ENCODE measurements around the gene TMEM14C. TPM values are rescaled to one million over a fixed set of nuclear protein-coding genes. Genes with fewer than 3 reads are reported as not detected.
"Not testable (repeated sequence)": the region's sequence is repeated elsewhere in the genome, so short reads cannot be mapped to it uniquely, and the experiment has no call there.

TMEM14C gene
- total RNA-seq, 1 donor from 2014 or later = 128 TPM

- DNase-seq = peak; percentile 78
- intact Hi-C loops (cut with micrococcal nuclease) = no loop called here
These were observed 2.5 kb upstream of the TMEM14C start for GRCh38 chr6:10720265-10720959.

DNA sequence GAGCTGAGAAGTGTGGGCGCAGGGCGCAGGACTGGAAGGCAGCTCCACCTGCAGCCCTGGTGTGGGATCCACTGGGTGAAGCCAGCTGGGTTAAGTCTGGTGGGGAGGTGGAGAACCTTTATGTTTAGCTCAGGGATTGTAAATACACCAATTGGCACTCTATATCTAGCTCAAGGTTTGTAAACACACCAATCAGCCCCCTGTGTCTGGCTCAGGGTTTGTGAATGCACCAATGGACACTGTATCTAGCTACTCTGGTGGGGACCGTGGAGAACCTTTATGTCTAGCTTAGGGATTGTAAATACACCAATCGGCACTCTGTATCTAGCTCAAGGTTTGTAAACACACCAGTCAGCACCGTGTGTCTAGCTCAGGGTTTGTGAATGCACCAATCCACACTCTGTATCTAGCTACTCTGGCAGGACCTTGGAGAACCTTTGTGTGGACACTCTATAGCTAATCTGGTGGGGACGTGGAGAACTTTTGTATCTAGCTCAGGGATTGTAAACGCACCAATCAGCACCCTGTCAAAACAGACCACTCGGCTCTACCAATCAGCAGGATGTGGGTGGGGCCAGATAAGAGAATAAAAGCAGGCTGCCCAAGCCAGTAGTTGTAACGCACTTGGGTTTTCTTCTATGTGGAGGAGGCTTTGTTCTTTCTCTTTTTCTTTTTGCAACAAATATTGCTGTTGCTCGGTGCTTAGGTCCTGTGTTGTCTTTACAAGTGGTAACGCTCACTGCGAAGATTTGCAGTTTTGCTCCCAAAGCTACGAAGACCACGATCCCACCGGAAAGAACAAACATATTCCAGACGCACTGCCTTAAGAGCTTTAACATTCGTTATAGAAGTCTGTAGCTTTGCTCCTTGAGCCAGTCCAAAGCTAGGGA is 1.7 kb upstream of the TMEM14C start:
- DNase-seq; intact Hi-C loops (cut with micrococcal nuclease); ATAC-seq: not testable (repeated sequence)

More at GRCh38 chr6:10720265-10720959, 2.5 kb upstream of the TMEM14C start:
- no peak for ATAC-seq

DNA sequence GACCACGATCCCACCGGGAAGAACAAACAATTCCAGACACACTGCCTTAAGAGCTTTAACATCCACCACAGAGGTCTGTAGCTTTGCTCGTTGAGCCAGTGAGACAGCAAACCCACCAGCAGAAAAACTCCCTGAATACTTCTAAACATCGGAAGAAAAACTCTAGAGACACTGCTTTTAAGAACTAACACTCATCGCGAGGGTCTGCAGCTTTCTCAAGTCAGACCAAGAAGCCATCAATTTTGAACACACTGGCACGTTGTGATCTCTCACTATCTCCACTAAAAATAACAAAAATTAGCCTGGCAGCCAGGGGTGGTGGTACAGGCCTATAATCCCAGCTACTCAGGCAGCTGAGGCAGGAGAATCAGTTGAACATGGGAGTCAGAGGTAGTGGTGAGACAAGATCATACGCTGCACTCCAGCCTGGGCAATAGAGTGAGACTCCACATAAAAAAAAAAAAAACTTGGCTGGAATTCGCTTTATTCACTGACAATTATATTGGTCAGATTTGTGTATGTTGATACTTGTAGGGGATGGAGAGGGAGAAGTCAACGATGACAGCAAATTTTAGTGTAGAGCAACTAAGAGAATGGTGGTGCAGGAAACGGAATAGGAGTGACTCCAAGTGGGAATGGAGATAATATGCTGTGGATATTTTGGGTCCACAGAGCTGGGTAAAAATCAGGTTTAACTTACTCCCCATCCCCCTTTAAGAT is 860 bp upstream of the TMEM14C start:
- DNase-seq = no peak
- no peak for ATAC-seq
- intact Hi-C loops (cut with micrococcal nuclease) = no loop called here

DNA sequence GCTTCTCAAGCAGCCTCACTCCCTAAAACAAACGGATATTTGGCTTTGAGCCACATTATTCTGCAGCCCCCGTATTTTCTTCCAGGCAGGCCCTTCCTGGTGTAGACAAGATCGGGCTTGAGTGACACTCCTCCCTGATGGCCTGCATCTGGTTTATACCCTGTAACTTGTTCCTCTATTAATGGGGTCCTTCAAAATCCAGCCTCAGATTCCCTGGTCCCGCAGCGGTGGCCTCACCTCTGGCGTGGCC is 375 bp upstream of the TMEM14C start:
- ATAC-seq (no peak), DNase-seq (no peak)
- intact Hi-C loops (cut with micrococcal nuclease) = no loop called here

GRCh38 chr6:10723567-10723881 is 654 bp downstream of the TMEM14C start:
- ATAC-seq = no peak
- DNase-seq = no peak
- intact Hi-C loops (cut with micrococcal nuclease) = no loop called here

GRCh38 chr6:10725044-10725443 is 2.2 kb downstream of the TMEM14C start:
- DNase-seq (no peak), ATAC-seq (no peak)
- intact Hi-C loops (cut with micrococcal nuclease) = no loop called here

- DNase-seq (no peak), ATAC-seq (no peak)
- intact Hi-C loops (cut with micrococcal nuclease) = no loop called here
These were observed 2.8 kb downstream of the TMEM14C start for GRCh38 chr6:10725716-10726115.

DNA sequence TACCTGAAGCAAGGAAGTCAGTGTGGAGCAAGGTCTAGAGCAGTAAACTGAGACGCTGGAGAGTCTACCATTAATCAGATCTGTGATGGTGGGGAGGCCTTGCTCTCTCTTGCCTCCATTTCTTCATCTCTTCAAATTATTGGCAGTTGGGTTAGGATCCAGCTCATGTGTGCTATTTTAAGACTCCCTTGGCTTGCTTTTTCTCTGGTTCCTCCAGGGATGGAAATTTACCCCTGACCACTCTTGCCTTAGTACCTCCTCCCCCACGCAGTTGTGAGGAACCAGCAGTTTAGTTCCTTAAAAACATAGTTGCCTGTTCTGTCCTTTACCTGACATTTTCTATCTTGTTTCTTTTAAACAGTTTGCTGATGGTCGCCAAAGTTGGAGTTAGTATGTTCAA is 7.4 kb downstream of the TMEM14C start:
- peak; percentile 51 for ATAC-seq

DNA sequence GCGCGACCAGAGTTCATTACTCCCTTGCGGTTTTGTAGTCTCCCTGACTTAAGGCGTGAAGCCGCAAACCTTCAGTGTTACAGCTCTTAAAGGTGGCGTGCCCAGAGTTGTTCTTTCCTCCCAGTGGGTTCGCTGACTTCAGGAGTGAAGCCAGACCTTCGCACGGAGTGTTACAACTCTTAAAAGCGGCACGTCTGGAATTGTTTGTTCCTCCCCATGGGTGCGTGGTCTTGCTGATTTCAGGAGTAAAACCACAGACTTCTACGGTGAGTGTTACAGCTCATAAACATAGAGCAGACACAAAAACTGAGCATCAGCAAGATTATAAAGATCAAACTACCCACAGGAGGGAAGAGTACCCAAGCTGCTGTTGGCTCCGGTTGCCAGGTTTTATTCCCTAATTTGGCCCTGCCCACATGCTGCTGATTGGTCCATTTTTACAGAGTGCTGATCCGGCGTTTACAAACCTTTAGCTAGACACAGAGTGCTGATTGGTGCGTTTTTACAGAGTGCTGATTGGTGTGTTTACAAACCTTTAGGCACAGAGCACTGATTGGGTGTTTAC is 10.4 kb downstream of the TMEM14C start:
- intact Hi-C loops (cut with micrococcal nuclease) = no loop called here
- no peak for ATAC-seq
- DNase-seq = no peak

More for the DNA sequence above, 7.4 kb downstream of the TMEM14C start:
- no peak for DNase-seq
- intact Hi-C loops (cut with micrococcal nuclease) = no loop called here

GRCh38 chr6:10733863-10734262 is 11.0 kb downstream of the TMEM14C start:
- intact Hi-C loops (cut with micrococcal nuclease) = no loop called here
- DNase-seq = no peak
- ATAC-seq = no peak

DNA sequence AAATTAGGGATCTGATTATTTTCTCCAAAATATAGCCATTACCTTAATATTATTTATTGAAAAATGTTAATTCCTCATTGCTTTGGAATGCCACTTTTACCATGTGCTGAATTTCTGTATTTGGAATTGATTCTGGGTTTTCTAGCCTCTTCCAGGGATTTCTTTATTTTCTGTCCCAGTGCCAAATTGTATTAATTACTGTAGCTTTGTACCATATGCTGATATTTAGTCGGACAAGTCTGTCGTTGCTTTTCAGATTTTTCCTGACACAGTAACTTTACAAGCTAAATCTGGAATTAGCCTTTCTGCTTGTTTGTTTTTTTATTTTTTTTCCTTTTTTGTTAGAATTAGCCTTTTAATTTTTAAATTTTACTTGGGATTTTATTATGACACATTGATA is 13.9 kb downstream of the TMEM14C start:
- ATAC-seq = no peak
- no peak for DNase-seq
- intact Hi-C loops (cut with micrococcal nuclease) = no loop called here

DNA sequence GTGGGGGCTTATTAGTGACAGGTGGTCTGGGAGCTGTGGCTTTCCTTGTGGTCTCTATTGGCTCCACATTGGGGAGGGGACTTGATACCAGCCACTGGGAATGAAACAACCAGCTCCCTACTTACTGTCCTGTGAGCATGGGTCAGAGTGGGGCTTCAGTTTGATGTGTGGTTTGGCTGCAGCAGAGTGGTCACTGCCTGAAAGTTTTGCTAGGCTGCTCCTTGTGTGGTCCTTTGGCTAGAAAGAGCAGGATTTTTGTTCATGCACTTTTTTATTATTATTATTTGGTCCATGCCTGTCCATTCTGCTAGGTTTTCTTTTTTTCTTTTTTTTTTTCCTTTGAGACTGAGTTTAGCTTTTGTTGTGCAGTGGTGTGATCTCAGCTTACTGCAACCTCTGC is 17.2 kb downstream of the TMEM14C start:
- no peak for DNase-seq
- intact Hi-C loops (cut with micrococcal nuclease) = no loop called here
- ATAC-seq = no peak

DNA sequence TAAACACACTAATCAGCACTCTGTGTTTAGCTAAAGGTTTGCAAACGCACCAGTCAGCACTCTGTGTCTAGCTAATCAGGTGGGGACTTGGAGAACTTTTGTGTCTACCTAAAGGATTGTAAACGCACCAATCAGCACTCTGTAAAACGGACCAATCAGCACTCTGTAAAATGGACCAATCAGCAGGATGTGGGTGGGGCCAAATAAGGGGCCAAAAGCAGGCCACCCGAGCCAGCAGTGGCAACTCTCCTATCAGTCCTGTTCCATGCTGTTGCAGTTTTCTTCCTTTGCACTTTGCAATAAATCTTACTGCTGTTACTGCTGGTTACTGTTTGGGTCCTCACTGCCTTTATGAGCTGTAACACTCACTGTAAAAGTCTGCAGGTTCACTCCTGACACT is 18.8 kb downstream of the TMEM14C start:
- ATAC-seq; DNase-seq; intact Hi-C loops (cut with micrococcal nuclease): not testable (repeated sequence)

DNA sequence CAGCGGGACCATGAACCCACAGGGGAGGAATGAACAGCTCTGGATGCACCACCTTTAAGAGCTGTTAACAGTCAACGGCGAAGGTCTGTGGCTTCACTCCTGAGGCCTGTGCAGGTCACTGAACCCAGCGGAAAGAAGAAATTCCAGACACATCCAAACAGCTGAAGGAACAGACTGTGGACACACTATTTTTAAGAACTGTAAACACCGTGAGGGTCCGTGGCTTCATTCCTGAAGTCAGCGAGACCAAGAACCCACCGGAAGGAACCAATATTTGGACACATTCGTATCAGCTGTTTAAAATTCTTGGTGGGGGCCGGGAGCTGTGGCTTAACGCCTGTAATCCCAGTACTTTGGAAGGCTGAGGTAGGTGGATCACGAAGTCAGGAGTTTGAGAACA is 19.4 kb downstream of the TMEM14C start:
- DNase-seq (no peak), ATAC-seq (no peak)
- intact Hi-C loops (cut with micrococcal nuclease) = no loop called here

DNA sequence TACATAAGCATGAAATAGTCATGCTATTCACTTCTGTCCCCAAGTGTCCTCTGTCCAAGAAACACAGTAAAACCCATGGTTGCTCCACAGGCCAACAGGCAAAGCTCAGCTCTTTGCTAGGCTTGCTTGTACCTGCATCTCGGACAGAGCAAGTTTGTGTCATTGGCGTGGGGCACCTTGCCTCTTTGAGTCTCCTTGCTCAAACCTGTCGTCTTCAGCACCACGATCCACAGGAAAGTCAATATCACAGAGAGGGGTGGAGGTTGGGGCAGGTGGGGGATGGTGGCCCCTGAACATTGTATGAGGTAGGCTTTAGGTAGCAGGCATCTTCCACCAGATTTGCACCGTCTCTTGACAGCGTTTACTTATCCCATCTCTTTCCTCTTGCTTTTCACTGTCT is 20.6 kb downstream of the TMEM14C start:
- no peak for DNase-seq
- ATAC-seq = no peak
- intact Hi-C loops (cut with micrococcal nuclease) = no loop called here

DNA sequence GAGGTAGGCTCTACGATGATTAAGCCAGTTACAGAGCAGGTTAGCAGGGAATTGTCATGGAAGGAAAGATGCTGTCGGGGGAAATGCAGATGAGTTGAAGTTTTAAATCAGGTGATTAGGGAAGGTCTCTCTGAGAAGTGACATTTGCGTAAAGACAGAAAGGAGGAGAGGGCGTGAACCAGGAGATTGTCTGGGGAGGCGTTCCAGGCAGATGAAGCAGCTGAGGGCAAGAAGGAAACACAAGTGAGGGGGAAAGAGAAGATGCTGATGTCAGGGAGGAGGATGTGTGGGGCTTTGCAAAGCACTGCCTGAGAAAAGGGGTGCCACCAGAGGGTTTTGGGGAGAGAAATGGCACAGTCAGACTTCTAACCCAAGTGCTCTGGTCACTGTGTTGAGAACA is 22.2 kb downstream of the TMEM14C start:
- intact Hi-C loops (cut with micrococcal nuclease) = no loop called here
- DNase-seq = no peak
- ATAC-seq = no peak

DNA sequence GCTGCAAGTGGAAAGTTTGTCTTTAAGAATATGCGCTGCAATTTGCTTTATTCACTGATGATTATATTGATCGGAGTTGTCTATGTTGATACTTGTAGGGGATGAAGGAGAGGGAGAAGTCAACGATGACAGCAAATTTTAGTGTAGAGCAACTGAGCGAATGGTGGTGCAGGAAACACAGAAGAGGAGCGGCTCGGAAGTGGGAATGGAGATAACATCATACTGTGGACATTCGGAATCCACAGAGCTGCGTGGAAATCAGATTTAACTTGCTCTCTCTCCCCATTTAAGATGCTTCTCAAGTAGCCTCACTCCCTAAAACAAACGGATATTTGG is 24.0 kb downstream of the TMEM14C start:
- DNase-seq = no peak
- no peak for ATAC-seq
- intact Hi-C loops (cut with micrococcal nuclease) = no loop called here

DNA sequence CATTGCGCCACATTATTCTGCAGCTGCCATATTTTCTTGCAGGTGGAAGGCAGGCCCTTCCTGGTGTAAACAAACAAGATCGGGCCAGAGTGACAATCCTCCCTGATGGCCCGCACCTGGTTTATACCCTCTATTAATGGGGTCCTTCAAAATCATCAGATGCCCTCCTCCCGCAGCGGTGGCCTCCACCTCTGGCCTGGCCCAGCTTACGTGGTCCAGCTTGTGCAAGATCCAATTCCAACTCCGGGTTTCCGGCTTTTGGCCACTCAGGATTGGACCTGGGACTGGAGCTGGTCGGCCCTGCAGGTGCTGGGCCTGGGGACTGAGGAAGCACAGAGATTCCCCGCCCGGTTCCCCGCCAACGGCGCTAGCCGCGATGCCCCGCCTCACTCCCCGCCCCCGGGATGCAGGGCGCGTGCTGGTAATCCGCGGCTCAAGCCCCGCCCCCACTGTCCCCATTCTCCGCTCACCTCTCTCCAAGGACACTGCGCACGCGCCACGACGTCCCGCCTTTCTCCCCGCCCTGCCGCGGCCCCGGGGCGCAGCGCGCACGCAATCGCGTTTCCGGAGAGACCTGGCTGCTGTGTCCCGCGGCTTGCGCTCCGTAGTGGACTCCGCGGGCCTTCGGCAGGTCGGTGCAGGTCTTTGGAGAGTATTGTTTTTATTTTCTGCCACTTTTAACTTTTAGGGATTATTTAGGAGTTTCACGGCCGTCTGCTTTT is 24.5 kb downstream of the TMEM14C start, which contains the start of gene TMEM14B:
TSS of gene TMEM14B (plus strand) at position 555 of the 722 bp plus-strand sequence. CDS start 1,441 bp downstream, outside the sequence.
- intact Hi-C loops (cut with micrococcal nuclease) = no loop called here
- ATAC-seq (peak; percentile 100), DNase-seq (peak; percentile 100)

GRCh38 chr6:10749734-10750133 is 26.9 kb downstream of the TMEM14C start:
- DNase-seq (no peak), ATAC-seq (no peak)
- intact Hi-C loops (cut with micrococcal nuclease) = no loop called here

All from left ventricle myocardium superior (tissue), 1 donor.